Ectodermal cell (in vitro differentiated cells): Measurements from ENCODE around the gene TGM1.

Experiments
- H3K27ac ChIP-seq: 2 replicates; pipeline ENCODE4 v1.7.0; 2013; ENCODE audit warnings: mild to moderate bottlenecking, low read depth, low read length; ENCODE audit not compliant: insufficient read depth, poor library complexity, severe bottlenecking
- H3K27me3 ChIP-seq: 2 replicates; pipeline ENCODE4 v1.7.0; 2013; ENCODE audit warnings: mild to moderate bottlenecking, low read length; ENCODE audit not compliant: insufficient read depth, control insufficient read depth, poor library complexity, severe bottlenecking
- H3K36me3 ChIP-seq: one replicate; pipeline ENCODE4 v1.7.0; 2013; ENCODE audit warnings: low read length; ENCODE audit not compliant: control insufficient read depth, insufficient read depth
- H3K4me1 ChIP-seq: one replicate; pipeline ENCODE4 v1.7.0; 2013; ENCODE audit warnings: low read length; ENCODE audit not compliant: control insufficient read depth, insufficient read depth
- H3K4me3 ChIP-seq: 2 replicates; pipeline ENCODE4 v1.7.0; 2013; ENCODE audit warnings: low read depth, low read length, control low read depth; ENCODE audit not compliant: insufficient read depth
- H3K9me3 ChIP-seq: 2 replicates; pipeline ENCODE4 v1.7.0; 2013; ENCODE audit warnings: mild to moderate bottlenecking, low read length, moderate library complexity; ENCODE audit not compliant: control insufficient read depth
- WGBS, 2 experiments: methylation state at CpG; one replicate each; pipeline ENCODE4 v1.1.7; 2013; ENCODE audit warnings: missing lambda C conversion rate in 2 of 2; 5-methylcytosine and 5-hydroxymethylcytosine counted together

Gene TGM1

DNA sequence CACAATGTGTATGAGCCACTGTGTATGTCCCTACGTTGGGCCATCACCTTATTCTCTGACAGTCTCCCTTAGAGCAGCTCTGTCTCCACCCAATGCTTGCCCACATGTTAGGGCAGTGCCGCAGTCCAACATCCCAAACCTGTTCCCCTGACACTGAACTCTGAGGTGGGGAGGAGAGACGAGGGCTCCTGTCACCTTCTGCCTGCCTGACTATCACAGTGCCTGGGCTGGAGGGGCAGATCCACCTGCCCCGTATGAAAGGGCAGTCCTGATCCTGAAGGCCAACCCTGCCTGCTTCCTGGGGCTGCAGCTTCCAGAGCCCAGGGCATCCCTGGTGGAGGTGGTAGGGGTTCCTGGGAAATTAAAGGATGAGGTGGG lies 2.2 kb downstream of the TGM1 start:
- Histone ChIP-seq H3K36me3 (no peaks in the 10 kb centered on the region), H3K27me3 (no peaks in the 10 kb centered on the region), H3K4me3 (no peak overlapping the region), H3K9me3 (no peaks in the 10 kb centered on the region), H3K27ac (no peak overlapping the region), H3K4me1 (no peaks in the 10 kb centered on the region)
- 85 to 91% methylated on average over 4 of the region's 4 CpGs for WGBS, 2 experiments

DNA sequence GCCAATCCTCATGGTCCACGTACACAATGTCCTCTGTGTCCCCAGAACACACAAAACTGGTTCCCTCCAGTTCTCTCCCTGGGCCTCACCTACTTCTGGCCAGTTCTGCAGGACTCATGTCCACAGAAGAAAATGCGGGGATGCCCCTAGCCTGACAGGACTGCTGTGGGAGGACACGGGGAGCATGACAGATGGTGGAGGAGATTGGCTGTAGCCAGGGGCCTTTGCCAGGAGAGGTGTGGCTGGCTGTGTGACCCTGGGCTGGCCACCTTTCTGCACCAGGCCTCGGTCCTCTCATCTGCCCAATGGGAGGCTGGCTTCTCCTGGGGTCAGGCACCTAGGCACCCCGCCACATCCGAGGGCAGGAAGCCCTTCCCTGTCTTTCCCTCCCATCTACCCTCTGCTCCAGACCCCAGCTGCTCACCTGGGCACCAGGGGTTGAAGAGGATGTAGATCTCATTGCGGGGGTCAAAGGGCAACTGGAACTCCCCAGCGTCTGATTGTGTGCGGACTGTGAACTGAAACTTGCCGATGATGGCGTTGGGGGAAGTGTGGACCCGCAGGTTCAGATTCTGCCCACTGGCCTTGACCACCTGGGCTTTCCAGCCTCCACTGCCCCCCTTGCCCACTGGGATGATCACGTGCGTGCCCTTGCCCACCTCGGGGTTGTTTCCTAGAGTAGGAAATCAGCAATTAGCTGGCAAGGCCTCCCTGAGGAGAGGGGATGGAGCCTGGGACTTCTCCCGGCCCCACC lies 2.8 kb downstream of the TGM1 start:
- no peak overlapping the region for H3K4me3 ChIP-seq
- 88 to 90% methylated on average over 16 of the region's 16 CpGs for WGBS, 2 experiments

DNA sequence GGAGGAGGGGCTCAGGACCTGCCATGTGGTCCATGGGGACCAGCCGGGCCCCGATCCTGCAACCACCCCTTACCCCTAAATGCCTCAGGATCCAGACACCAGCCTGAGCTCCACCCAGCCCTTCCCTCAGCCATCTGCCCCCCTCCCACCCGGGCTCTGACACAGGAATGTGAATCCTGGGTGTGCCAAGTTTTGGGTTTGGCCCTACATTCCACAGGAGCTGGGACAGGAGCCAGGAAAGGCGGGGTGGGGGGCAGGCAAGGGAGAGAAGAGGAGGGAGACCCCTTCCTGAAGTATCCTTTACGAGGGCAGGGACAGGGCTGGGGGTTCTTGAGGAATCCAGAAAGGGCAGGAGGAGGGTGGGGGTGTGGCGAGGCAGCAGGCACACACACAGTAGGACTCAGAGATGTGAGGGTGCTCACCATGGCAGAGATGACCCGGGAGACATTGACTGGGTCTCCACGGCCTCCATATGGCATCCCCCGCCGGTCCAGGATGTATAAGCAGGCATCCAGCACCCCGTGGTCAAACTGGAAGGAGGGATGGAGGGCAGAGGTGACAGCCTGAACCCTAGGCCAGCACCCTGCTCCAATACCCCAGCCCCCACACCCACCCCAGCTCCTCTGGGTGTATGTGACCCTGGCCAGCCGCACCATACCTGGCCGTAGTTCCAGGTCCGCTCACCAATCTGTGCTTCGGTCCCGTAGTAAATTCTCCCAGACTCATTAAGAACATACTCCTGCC lies 3.5 kb downstream of the TGM1 start:
- Histone ChIP-seq H3K27ac (no peak overlapping the region), H3K4me1 (no peaks in the 10 kb centered on the region)
- WGBS, 2 experiments: 88 to 92% methylated on average over 16 of the region's 16 CpGs

More for the DNA sequence above, 2.8 kb downstream of the TGM1 start:
- H3K9me3 ChIP-seq: no peaks in the 10 kb centered on the region
- no peak overlapping the region for H3K27ac ChIP-seq
- H3K36me3 ChIP-seq: no peaks in the 10 kb centered on the region
- H3K27me3 ChIP-seq: no peaks in the 10 kb centered on the region
- H3K4me1 ChIP-seq: no peaks in the 10 kb centered on the region

DNA sequence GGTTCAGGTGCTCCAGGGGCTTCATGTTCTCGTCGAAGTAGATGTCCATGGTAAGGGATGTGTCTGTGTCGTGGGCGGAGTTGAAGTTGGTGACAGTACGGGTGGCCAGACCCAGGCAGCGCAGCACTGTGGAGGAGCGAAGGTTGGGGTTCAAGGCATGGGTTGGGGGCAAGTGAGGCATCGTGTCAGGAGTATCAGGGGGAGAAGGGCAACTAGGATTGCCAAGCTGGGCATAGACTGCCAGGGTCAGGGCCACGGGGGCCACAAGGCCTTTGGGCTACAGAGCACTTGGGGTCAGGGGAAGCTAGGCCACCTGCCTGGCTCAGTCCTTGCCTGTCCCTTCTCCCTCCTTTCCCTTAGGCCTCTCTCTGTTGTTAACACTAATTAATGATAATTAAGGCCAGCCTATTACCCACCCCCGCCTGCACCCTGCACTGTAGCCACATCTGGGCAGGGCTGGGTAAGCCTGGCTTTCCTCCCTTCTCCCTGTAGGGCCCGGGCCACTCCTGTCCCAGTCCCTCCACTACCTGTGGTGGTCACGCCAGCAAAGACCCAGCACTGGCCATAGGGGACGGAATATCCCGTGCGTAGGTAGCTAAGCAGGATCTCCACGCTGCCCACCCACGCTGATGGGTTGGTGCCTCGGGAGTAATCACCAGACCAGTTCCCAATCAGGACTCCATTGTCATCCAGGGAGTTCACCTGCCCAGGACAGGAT lies 4.3 kb downstream of the TGM1 start:
- 92 to 93% methylated on average over 18 of the region's 18 CpGs for WGBS, 2 experiments
- Histone ChIP-seq H3K36me3 (no peaks in the 10 kb centered on the region), H3K4me3 (no peak overlapping the region), H3K9me3 (no peaks in the 10 kb centered on the region), H3K4me1 (no peaks in the 10 kb centered on the region), H3K27me3 (no peaks in the 10 kb centered on the region), H3K27ac (no peak overlapping the region)

More for the DNA sequence above, 3.5 kb downstream of the TGM1 start:
- Histone ChIP-seq H3K9me3 (no peaks in the 10 kb centered on the region), H3K27me3 (no peaks in the 10 kb centered on the region), H3K4me3 (no peak overlapping the region), H3K36me3 (no peaks in the 10 kb centered on the region)

DNA sequence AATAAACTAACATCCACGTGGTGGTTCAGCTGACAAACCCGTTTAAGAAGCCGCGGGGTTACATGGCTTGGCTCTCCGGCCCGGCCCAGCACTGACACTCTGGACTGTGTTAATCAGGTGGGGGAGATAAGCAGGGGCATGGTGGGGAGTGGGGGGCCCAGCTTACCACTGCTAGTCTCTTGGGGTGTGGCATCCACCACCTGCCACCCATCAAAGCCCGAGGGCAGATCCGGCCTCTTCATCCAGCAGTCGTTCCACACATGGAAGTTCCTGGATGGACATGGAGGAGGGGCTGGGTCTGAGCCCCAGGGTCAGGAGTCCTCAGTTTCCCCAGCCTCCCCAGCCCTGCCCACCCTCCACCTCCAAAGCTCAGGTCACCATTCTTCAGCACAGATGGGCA lies 4.9 kb downstream of the TGM1 start:
- Histone ChIP-seq H3K36me3 (no peaks in the 10 kb centered on the region), H3K4me3 (no peak overlapping the region), H3K4me1 (no peaks in the 10 kb centered on the region), H3K9me3 (no peaks in the 10 kb centered on the region), H3K27ac (no peak overlapping the region), H3K27me3 (no peaks in the 10 kb centered on the region)
- 95% methylated on average over 9 of the region's 9 CpGs for WGBS, 2 experiments

DNA sequence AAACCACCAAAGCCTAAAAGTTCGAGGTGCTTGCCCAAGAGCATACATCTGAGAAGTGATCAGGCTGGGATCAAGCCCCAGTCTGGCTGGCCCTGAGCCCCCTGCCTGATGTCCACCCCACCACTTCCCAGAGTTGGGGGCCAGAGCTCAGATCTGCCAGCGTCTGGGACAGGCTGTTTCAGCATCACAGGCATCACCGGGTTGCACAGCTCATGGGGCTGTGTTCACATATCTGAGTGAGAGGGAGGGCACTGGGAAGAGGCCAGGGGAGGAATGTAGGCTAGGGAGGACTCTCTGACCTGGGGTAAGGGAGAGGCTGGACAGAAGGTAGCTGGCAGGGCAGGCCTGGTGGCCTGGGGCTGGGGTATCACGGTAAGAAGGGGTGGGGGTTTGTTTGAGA lies 6.0 kb downstream of the TGM1 start:
- Histone ChIP-seq H3K4me1 (no peaks in the 10 kb centered on the region), H3K4me3 (no peak overlapping the region), H3K27ac (no peak overlapping the region), H3K9me3 (no peaks in the 10 kb centered on the region), H3K27me3 (no peaks in the 10 kb centered on the region), H3K36me3 (no peaks in the 10 kb centered on the region)
- WGBS, 2 experiments: 86 to 93% methylated on average over 4 of the region's 4 CpGs

DNA sequence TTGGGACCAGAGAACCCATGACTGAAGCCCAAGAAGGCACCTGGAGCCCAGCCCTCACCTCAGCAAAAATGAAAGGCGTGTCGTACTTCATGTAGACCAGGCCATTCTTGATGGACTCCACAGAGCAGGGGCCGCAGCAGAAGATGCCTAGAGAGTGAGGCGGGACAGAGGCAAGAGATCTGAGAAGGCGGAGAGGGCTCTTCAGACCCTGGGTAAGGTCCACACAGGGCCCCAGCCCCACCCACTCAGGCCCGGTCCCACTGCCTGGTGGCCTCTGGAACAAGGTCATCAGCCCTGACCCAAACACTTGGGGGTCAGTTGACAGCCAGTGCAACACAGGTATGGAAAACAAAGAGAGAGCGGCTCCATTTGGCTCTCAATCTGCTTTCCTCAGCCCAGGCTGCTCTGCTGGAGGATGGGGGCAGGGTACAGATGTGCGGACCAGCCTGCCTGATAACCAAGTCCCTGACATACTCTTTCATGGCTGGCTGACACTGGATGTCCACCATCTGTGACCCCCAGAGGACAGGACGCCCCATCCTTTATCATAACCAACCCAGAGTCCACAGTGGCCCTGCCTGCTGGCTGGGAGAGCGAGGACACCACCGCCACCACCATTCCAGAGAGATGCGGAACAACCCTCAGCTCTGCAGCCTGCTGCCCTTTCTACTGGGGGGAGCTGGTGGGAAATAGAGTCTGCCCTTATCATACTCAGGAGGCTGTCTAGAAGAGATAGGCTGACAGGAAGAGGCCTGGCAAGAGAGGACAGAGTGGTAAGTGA lies 6.9 kb downstream of the TGM1 start:
- Histone ChIP-seq H3K4me3 (no peak overlapping the region), H3K27ac (no peak overlapping the region), H3K27me3 (no peaks in the 10 kb centered on the region), H3K36me3 (no peaks in the 10 kb centered on the region), H3K9me3 (no peaks in the 10 kb centered on the region), H3K4me1 (no peaks in the 10 kb centered on the region)
- 88 to 93% methylated on average over 12 of the region's 12 CpGs for WGBS, 2 experiments

DNA sequence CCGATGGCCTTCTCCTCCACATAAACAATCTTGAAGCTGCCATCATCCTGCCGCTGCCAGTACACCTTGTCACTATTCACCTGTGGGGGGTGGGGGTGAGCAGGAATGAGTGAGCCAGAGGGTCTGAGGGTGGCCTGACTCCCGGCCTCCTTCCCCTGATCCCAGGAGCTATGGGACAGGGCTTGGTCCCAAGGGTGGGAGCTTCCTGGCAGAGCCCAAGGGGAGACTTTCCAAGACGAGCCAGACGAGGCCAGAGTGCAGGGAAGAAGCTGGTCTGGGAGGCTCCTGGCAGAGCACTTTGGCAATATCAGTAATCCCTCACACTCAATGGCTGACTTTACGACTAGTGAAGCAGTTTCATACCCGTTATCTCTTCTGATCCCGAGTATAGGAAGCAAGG lies 7.5 kb downstream of the TGM1 start:
- 94 to 95% methylated on average over 8 of the region's 8 CpGs for WGBS, 2 experiments
- H3K36me3 ChIP-seq: no peaks in the 10 kb centered on the region
- no peaks in the 10 kb centered on the region for H3K9me3 ChIP-seq
- no peak overlapping the region for H3K4me3 ChIP-seq
- H3K4me1 ChIP-seq: no peaks in the 10 kb centered on the region
- H3K27me3 ChIP-seq: no peaks in the 10 kb centered on the region
- no peak overlapping the region for H3K27ac ChIP-seq

DNA sequence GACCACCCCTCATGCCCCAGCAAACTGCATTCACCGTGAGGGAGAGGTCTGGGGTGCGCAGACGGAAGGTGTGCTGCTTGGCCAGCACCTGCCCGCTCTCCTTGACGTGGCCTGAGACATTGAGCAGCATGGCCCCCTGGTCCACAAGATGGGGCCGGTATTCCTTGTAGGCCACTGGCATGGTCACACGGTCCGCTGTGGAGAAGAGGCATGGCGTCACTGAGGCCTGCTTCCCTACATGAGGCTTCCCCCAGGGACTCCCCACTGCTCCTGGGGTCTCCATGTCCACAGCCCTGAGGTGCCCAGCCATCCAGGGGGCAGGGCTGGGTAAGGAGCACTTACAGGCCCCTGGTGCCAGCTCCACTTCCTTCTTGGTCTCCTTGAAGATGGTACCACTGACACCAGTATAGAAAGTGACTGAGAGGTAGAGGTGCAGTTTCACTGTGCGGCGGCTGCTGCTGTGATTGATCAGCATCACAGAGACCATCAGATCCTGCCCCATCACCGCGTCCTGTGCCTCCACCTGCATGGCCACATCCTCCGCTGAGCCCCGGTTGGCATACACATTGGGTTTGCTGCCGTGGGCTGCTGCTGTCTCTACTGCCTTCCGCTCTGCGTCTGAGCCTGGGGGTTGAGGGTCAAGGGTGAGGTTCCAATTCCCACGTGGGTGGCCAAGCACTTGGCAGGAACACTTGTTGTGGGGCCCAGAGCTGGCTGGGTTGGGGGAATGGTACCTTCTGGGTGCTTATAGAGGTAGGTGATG lies 8.2 kb downstream of the TGM1 start:
- no peaks in the 10 kb centered on the region for H3K27me3 ChIP-seq
- no peaks in the 10 kb centered on the region for H3K36me3 ChIP-seq
- no peaks in the 10 kb centered on the region for H3K4me1 ChIP-seq
- no peak overlapping the region for H3K27ac ChIP-seq
- WGBS, 2 experiments: 95% methylated on average over 19 of the region's 19 CpGs
- H3K9me3 ChIP-seq: no peaks in the 10 kb centered on the region
- no peak overlapping the region for H3K4me3 ChIP-seq
